Measurements from ENCODE around the gene SLC25A22.

Gene SLC25A22

GRCh38 chr11:769887-770641 lies 28.0 kb downstream of the SLC25A22 start:
- DNase-seq, result no peak

DNA sequence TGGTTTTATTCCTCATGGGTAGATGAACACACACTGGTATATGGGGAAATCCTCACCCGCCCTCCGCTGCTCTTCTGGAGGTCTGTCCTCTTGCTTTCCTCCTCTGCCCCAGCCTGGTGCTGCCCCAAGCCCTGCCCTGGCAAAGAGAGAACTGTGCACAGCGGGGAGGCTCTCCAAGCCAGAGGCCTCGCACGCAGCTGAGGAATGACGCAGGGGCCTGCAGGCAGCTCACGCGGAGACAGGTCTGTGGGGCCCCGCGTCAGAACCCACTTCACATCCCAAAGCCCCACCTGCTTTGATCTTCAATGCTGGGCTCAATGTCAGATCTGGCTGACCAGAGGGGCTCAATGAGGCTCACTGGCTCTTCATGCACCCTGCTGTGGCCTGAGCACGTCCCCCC lies 30.8 kb downstream of the SLC25A22 start:
- no peak for DNase-seq

DNA sequence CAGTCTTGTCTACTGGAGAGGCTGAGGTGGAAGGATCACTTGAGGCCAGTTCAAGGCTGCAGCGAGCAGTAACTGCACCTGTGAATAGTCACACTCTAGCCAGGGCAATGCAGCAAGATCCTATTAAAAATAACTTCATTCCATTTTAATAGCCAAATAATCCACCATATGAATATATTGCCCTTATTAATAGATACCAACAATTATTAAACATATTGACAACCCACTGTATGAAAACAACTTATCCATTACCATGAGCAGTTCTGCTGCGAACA lies 31.2 kb downstream of the SLC25A22 start:
- no peak for DNase-seq

DNA sequence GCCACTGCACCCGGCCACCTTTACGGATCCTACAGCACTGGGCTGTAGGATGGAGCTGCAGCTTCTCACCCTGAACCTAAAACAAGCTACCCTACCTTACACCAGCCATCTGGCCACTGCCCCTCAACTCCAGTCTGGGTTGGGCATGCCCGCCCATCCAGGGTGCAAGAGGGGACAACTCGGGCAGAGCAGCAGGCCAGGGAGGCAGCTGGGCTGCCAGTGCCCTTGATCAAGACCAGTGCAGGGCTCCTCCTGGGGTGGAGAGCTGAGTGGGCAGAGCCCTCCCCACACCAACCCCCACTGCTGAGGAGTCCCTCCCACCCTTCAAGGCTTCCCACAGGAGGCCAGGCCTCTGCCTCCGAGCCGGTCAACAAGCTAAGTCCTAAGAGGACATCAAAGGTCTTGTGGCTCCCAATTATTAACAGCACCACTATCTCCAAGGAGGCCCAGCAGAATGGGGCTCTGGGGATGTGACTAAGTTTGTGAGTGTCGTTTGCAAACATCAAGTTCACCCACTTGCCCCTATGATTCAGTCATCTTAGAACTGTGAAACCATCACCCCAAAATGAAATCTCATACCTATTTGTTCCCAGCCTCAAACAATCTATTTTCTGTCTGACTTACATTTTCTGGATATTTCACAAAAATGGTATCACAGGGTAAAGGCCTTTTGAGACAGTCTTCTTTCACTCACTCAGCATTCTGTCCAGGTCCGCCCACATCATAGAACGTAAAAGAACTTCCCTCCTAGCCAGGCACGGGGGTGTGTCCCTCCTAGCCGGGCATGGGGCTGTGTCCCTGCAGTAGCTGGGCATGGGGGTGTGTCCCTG lies 31.8 kb downstream of the SLC25A22 start:
- DNase-seq, result no peak

DNA sequence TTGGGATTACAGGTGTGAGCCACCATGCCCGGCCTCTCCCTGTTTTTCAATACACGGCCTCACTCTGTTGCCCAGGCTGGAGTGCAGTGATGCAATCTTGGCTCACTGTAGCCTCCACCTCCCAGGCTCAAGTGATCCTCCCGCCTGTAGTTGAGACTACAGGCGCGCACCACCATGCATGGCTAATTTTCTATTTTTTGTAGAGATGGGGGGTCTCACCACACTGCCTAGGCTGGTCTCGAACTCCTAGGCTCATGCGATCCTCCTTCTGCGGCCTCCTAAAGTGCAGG lies 32.3 kb downstream of the SLC25A22 start:
- DNase-seq, result no peak

DNA sequence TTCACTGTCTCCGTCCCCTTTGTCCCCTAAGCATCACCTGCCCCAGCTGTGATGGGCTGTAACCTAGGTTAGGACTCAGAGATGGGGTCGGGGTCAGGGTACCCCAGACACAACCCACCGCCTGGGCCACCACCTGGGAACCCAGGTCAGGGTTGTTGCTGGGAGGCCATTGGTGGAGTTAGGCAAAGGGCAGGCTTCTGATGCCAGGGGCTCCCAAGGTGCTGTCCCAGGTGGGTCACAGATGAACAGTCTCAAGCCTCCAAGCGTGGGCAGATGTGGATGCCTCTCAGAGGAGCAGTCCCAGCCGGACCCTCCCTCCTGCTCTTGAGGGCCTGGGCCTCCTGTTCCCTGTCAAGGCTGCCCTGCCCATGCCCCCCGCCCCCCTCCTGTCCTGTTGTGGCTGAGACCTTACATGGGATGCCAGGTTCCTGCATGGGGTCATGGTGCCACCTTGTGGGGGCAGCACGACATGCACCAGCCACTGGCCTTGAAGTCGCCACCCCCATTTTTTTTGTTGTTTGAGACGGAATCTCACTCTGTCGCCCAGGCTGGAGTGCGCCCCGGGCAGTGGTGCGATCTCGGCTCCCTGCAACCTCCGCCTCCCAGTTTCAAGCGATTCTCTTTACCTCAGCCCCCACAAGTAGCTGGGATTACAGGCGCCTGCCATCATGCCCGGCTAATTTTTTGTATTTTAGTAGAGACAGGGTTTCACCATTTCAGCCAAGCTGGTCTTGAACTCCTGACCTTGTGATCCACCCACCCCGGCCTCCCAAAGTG lies 32.9 kb downstream of the SLC25A22 start:
- DNase-seq, result no peak

GRCh38 chr11:764322-765024 lies 33.6 kb downstream of the SLC25A22 start:
- no peak for DNase-seq

DNA sequence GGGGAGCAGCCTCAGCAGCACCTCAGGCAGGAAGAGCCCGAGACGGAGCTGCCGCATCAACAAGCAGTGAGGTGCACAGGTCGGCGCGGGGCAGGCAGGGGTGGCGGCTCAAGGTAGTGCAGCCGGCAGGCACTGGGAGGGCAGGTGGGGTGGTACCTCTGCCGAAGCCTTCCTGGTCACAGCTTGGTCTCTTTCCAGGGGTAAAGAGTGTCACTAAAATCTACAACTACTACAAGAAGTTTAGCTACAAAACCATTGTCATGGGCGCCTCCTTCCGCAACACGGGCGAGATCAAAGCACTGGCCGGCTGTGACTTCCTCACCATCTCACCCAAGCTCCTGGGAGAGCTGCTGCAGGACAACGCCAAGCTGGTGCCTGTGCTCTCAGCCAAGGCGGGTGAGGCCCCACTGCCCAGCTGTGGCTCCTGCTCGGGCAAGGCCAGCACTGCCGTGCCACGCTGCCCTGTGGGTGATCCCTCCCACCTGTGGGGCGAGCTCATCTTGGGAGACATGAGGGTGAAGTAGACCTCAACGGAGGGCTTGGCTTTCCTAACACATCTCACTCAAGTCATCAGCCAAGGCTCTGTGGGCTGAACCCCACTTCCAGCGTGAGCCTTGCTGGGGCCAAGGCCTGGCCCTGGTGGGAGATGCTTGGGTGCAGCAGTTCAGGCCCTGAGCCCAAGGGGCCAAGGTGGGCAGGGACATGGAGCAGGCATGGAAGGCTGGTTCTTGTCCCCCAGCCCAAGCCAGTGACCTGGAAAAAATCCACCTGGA lies 34.3 kb downstream of the SLC25A22 start:
- no peak for DNase-seq

- no peak for DNase-seq
Observed at GRCh38 chr11:763073-763463, 35.0 kb downstream of the SLC25A22 start.

GRCh38 chr11:762421-763072 lies 35.5 kb downstream of the SLC25A22 start:
- DNase-seq, result peak; percentile 72

DNA sequence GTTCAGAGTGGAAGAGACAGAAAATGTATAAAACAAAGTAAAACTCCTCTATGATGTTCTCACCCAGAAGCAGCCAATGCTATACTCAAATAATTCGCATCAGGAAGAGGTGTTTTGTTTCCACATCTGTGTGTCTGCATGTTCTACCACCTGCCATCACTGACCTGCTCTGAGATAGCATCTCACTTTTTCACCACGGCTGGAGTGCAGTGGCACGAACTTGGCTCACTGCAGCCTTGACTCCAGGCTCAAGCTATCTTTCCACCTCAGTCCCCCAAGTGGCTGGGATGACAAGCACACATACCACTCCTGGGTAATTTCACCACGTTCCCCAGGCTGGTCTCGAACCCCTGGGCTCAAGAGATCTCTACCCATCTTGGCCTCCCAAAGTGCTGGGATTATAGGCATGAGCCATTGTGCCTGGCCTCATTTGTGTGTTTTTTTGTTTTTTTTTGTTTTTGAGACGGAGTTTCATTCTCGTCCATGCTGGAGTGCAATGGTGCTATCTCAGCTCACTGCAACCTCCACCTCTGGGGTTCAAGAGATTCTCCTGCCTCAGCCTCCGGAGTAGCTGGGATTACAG lies 36.5 kb downstream of the SLC25A22 start:
- DNase-seq, result no peak

DNA sequence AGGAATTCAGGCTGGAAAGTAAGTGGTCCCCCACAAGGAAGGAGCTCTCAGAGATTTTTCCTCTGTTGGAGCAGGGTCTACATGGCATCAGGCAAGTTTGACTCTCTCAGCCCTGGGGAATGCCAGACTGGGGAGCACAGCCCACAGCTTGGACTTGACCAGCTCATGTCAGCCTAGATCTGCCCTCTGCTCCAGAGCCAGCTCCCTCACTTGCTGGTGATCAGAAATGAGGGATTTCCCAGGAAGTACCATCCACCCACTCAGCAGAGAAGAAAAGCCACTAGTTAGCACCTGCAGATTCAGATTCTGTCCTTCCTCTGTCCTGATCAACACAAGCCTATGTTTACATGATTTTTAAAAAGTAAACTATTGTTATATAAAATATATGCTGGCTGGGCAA lies 37.8 kb downstream of the SLC25A22 start:
- DNase-seq, result no peak

GRCh38 chr11:749731-750130 lies 48.4 kb downstream of the SLC25A22 start:
- no peak for DNase-seq

GRCh38 chr11:748007-748359 lies 50.1 kb downstream of the SLC25A22 start:
- DNase-seq, result no peak

GRCh38 chr11:747158-748006 lies 50.7 kb downstream of the SLC25A22 start, which contains the start of gene TALDO1:
TALDO1 (plus strand) TSS chr11:747464; CDS start chr11:747482, 18 bp downstream.
- peak; percentile 30 for DNase-seq

- DNase-seq, result no peak
Observed at GRCh38 chr11:746289-747157, 51.6 kb downstream of the SLC25A22 start.

DNA sequence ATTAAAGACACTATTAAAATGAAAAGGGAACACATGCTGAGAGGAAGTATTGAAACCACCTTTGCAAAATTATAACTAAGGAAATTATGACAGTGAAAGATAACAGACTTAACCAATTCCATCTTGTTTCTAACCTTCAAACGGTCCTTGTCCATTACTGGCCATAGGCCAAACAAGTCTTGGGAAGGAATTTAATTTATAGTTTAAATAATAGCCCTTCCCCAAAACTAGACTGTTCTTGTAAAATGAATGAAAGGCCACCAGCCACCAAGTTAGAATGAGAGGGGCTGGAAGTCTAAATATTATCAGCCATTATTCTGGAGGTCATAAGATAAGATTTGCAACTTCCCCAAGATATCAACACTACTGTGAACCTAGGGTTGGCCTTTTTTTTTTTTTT lies 52.7 kb downstream of the SLC25A22 start:
- no peak for DNase-seq

DNA sequence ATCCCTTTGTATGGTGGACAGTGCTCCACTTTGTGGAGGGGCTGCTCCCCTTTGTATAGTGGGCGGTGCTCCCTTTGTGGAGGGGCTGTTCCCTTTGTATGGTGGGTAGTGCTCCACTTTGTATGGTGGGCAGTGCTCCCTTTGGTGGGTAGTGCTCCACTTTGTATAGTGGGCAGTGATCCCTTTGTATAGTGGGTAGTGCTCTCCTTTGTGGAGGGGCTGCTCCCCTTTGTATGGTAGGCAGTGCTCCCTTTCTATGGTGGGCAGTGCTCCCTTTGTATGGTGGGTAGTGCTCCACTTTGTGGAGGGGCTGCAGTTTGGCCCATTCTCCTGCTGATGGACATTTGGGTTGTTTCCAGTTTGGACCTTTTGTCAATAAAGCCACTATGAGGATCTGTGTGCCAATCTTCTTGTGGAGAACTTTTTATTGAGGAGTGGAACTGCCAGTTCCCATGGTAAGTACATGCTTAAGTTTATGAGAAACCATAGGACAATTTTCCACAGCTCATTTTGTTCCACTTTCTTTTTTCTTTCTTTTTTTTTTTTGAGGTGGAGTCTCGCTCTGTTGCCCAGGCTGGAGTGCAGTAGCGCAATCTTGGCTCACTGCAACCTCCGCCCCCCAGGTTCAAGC lies 55.4 kb downstream of the SLC25A22 start:
- DNase-seq, result no peak

GRCh38 chr11:742156-742546 lies 55.9 kb downstream of the SLC25A22 start:
- no peak for DNase-seq

Data from DMS 273 treated with DMSO at 0.1 percent for 48 hours (cell line).